ENCODE measurements around the gene MED4.

MED4 gene

GRCh38 chr13:48042894-48043293, 52.0 kb downstream of the MED4 start:
- H3K4me3 ChIP-seq (ENCODE audit: control insufficient read depth, low read depth, low read length) = no peak overlapping the region
- TF ChIP-seq, protein P1, sequence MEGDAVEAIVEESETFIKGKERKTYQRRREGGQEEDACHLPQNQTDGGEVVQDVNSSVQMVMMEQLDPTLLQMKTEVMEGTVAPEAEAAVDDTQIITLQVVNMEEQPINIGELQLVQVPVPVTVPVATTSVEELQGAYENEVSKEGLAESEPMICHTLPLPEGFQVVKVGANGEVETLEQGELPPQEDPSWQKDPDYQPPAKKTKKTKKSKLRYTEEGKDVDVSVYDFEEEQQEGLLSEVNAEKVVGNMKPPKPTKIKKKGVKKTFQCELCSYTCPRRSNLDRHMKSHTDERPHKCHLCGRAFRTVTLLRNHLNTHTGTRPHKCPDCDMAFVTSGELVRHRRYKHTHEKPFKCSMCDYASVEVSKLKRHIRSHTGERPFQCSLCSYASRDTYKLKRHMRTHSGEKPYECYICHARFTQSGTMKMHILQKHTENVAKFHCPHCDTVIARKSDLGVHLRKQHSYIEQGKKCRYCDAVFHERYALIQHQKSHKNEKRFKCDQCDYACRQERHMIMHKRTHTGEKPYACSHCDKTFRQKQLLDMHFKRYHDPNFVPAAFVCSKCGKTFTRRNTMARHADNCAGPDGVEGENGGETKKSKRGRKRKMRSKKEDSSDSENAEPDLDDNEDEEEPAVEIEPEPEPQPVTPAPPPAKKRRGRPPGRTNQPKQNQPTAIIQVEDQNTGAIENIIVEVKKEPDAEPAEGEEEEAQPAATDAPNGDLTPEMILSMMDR (conservative IDR thresholded peaks at IDR 0.05; ENCODE audit: control insufficient read depth, insufficient read depth, low read depth, low read length) = no peak
- no peak for DNase-seq (ENCODE audit: low read depth)

- DNase-seq (ENCODE audit: low read depth) = no peak
- H3K4me3 ChIP-seq (ENCODE audit: control insufficient read depth, low read depth, low read length) = no peak overlapping the region
- TF ChIP-seq, protein P1 (conservative IDR thresholded peaks at IDR 0.05; ENCODE audit: control insufficient read depth, insufficient read depth, low read depth, low read length) = no peak
Observed at GRCh38 chr13:48040896-48041295, 54.0 kb downstream of the MED4 start.

DNA sequence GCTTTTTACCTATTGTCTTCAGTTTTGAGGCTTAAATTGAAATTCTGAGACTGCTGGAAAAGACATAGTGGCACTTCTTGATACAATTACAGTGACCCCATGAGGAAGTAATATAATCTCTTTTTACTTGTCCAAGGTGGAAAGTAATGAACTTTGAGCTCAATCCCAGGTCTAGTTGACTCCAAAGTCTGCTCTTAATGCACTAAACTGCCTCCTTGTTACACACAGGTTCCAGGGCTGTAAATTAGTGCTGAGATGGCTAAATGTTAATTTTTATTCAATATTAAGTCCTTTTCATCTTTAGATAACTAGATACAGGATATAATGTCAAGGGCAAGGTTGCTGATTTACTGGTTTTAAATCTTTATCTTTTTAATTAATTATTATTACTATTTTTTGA, 54.9 kb downstream of the MED4 start:
- H3K4me3 ChIP-seq (ENCODE audit: control insufficient read depth, low read depth, low read length) = no peak overlapping the region
- TF ChIP-seq, protein P1 (conservative IDR thresholded peaks at IDR 0.05; ENCODE audit: control insufficient read depth, insufficient read depth, low read depth, low read length) = no peak
- no peak for DNase-seq (ENCODE audit: low read depth)

- DNase-seq (ENCODE audit: low read depth) = no peak
- peak overlapping the region; percentile 75 for H3K4me3 ChIP-seq (ENCODE audit: control insufficient read depth, low read depth, low read length)
- TF ChIP-seq, protein P1 (conservative IDR thresholded peaks at IDR 0.05; ENCODE audit: control insufficient read depth, insufficient read depth, low read depth, low read length) = no peak
Observed at GRCh38 chr13:48038761-48039160, 56.1 kb downstream of the MED4 start.

GRCh38 chr13:48037346-48038173, 57.3 kb downstream of the MED4 start, which contains the start of gene NUDT15:
TSS of gene NUDT15 (plus strand) at chr13:48037726. CDS start at chr13:48037747, 21 bp downstream.
- TF ChIP-seq, protein P1 (conservative IDR thresholded peaks at IDR 0.05; ENCODE audit: control insufficient read depth, insufficient read depth, low read depth, low read length) = peak; percentile 97
- peak; percentile 96 for DNase-seq (ENCODE audit: low read depth)
- peak within 1 kb of the TSS; percentile 75 for H3K4me3 ChIP-seq (ENCODE audit: control insufficient read depth, low read depth, low read length)

- TF ChIP-seq, protein P1 (conservative IDR thresholded peaks at IDR 0.05; ENCODE audit: control insufficient read depth, insufficient read depth, low read depth, low read length) = no peak
- no peak overlapping the region for H3K4me3 ChIP-seq (ENCODE audit: control insufficient read depth, low read depth, low read length)
- DNase-seq (ENCODE audit: low read depth) = no peak
Observed at GRCh38 chr13:48029859-48030258, 65.0 kb downstream of the MED4 start.
